NT2/D1 (cell line): ENCODE measurements around the gene MIX23.

Experiments used
- DNase-seq: peaks from one replicate; pipeline ENCODE4 v3.0.0-alpha.2; 2011; ENCODE audit warnings: low read depth, low spot score
- H3K27me3 ChIP-seq: 2 replicates; pipeline ENCODE4 v1.6.0; 2011; ENCODE audit warnings: mild to moderate bottlenecking; ENCODE audit not compliant: insufficient read length, insufficient read depth
- H3K36me3 ChIP-seq: 2 replicates; pipeline ENCODE4 v1.6.1; 2011; ENCODE audit warnings: mild to moderate bottlenecking, low read length, mixed read lengths; ENCODE audit not compliant: insufficient read depth, insufficient read length
- H3K4me1 ChIP-seq: 2 replicates; pipeline ENCODE4 v1.5.1; 2011; ENCODE audit not compliant: insufficient read depth, insufficient read length
- H3K4me3 ChIP-seq: 2 replicates; pipeline ENCODE4 v1.5.1; 2011; ENCODE audit warnings: low read depth; ENCODE audit not compliant: insufficient read length
- H3K9ac ChIP-seq: 2 replicates; pipeline ENCODE4 v1.6.0; 2011; ENCODE audit warnings: low read depth; ENCODE audit not compliant: insufficient read length
- H3K9me3 ChIP-seq: 2 replicates; pipeline ENCODE4 v1.5.1; 2011; ENCODE audit warnings: mild to moderate bottlenecking, low read length; ENCODE audit not compliant: insufficient read depth
- SUZ12 ChIP-seq: IDR thresholded peaks from 2 replicates; pipeline ENCODE4 v1.6.1; 2011; ENCODE audit not compliant: insufficient read length, insufficient read depth; ENCODE audit errors: extremely low read depth
- YY1 ChIP-seq: IDR thresholded peaks from 2 replicates; pipeline ENCODE4 v1.6.1; 2011; ENCODE audit not compliant: insufficient read length, insufficient read depth
- ZNF274 ChIP-seq: IDR thresholded peaks from 2 replicates; pipeline ENCODE4 v1.6.1; 2011; ENCODE audit warnings: mild to moderate bottlenecking, low read depth, low read length

Gene MIX23

DNA sequence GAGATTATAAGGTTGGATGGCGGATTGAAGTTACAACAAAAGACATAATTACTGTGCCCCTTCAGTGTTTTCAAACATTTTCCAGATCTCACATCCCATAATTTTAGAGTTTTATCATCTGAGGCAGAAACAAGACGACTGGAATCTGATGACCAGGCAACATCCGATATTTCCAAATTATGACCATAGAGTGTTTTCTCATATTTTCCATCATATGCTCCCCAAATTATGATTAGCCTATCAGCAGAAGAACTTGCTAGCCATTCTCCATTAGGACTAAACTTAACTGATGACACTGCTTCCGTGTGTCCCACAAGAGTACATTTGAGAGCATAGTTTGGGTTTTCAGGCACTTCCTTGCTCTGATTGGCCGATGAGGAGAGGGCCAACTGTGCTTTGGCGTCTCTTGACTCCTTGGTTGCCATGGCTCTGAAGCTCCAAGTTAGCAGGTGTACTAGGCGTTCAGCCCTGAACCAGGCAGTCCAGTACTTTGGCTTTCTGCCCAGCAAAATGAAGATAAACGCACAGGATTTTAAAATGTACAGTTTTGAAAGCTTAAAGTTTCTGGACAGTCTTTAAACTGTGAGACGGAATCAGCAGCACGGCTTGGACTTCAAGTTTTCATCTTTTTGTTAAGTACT lies 32.2 kb upstream of the MIX23 start:
- Histone ChIP-seq H3K9ac (peak overlapping the region; percentile 87), H3K4me3 (peak overlapping the region; percentile 81), H3K27me3 (no peaks in the 10 kb centered on the region), H3K4me1 (no peaks in the 10 kb centered on the region), H3K36me3 (peaks cover 38% of the 10 kb centered on the region), H3K9me3 (no peaks in the 10 kb centered on the region)
- no peak for TF ChIP-seq YY1
- TF ChIP-seq ZNF274, result no peak
- TF ChIP-seq SUZ12, result no peak
- DNase-seq, result no peak

DNA sequence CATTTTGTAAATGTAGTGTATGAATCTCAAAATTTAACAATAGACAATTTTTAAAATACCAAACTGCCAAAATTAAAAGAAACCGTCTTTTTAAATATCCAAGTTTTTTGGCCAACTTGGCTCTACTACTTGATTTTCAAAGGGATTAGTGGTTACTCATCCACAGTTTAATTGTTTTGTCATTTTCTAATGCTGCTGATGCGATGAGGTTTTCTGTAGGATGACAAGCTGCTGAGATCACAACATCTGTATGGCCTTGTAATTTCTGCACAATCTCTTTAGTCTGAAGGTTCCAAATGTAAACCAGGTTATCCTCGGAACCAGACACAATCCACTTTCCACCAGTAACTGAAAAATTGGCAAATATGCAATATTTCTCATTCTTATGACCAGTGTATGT lies 31.4 kb upstream of the MIX23 start:
- DNase-seq, result no peak
- Histone ChIP-seq H3K36me3 (peaks cover 43% of the 10 kb centered on the region), H3K4me1 (no peaks in the 10 kb centered on the region), H3K4me3 (no peak overlapping the region), H3K27me3 (no peaks in the 10 kb centered on the region), H3K9ac (no peak overlapping the region), H3K9me3 (no peaks in the 10 kb centered on the region)
- no peak for TF ChIP-seq ZNF274
- TF ChIP-seq SUZ12, result no peak
- TF ChIP-seq YY1, result no peak

DNA sequence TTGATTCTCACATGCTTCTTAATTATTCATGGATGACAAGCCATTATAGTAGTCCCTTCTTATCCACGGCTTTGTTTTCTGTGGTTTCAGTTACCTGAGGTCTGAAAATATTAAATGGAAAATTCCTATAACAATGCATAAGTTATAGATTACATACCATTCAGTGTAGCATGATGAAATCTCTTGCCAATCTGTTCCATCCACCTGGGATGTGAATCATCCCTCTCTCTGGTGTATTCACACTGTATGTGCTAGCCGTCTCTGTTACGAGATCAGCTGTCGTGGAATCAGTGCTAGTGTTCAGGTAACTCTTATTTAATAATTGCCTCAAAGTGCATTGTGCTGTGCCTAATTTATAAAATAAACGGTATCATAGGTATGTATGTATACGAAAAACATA lies 27.6 kb upstream of the MIX23 start:
- no peaks in the 10 kb centered on the region for H3K9me3 ChIP-seq
- H3K36me3 ChIP-seq, result peaks cover 49% of the 10 kb centered on the region
- H3K4me3 ChIP-seq, result no peak overlapping the region
- no peaks in the 10 kb centered on the region for H3K4me1 ChIP-seq
- no peak for DNase-seq
- no peak for TF ChIP-seq SUZ12
- no peak for TF ChIP-seq YY1
- TF ChIP-seq ZNF274, result no peak
- H3K9ac ChIP-seq, result no peak overlapping the region
- no peaks in the 10 kb centered on the region for H3K27me3 ChIP-seq

DNA sequence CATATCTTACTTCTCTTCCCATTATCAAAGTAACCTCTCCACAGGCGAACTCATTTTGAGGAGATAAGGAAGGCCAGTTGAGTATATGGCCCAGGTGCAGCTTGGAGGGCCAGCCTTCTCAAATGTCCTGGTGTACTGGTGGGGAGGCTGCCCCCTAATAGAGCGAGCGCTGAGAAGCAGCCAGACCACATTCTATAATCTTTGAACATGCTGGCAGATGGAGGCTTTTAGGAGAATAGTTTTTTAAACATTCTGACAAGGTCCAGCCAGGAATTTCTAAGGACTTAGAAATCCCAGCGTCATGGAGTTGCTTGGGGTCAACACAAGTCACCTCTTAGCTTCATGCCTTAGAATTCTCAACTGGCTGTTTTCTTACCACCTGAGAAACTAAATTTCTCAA lies 27.1 kb upstream of the MIX23 start:
- H3K4me1 ChIP-seq, result no peaks in the 10 kb centered on the region
- no peak for TF ChIP-seq ZNF274
- no peak for TF ChIP-seq YY1
- no peak for TF ChIP-seq SUZ12
- peaks cover 51% of the 10 kb centered on the region for H3K36me3 ChIP-seq
- no peaks in the 10 kb centered on the region for H3K9me3 ChIP-seq
- H3K4me3 ChIP-seq, result no peak overlapping the region
- DNase-seq, result no peak
- no peaks in the 10 kb centered on the region for H3K27me3 ChIP-seq
- no peak overlapping the region for H3K9ac ChIP-seq

DNA sequence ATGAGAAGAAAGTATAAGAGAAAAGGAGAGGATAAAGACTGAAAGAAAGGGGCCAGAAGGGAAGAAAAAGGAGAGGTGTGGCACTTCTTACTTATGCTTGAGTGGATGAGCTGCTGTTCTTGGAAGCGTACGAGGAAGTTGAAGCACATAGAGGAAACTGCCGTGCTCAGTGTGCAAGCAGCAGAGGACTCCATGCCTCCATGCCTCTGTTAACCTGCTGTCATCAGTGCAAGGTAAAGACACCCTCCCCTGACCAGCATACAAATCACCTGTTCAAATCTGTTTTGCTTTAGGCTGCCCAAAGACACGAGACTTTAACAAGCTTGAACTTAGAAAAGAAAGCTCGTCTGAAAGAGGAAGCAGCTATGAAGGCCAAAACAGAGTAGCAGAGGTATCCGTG lies 26.4 kb upstream of the MIX23 start:
- no peaks in the 10 kb centered on the region for H3K9me3 ChIP-seq
- H3K4me1 ChIP-seq, result no peaks in the 10 kb centered on the region
- no peak for DNase-seq
- H3K27me3 ChIP-seq, result no peaks in the 10 kb centered on the region
- H3K36me3 ChIP-seq, result peaks cover 51% of the 10 kb centered on the region
- no peak overlapping the region for H3K9ac ChIP-seq
- H3K4me3 ChIP-seq, result no peak overlapping the region
- no peak for TF ChIP-seq SUZ12
- no peak for TF ChIP-seq YY1
- no peak for TF ChIP-seq ZNF274

DNA sequence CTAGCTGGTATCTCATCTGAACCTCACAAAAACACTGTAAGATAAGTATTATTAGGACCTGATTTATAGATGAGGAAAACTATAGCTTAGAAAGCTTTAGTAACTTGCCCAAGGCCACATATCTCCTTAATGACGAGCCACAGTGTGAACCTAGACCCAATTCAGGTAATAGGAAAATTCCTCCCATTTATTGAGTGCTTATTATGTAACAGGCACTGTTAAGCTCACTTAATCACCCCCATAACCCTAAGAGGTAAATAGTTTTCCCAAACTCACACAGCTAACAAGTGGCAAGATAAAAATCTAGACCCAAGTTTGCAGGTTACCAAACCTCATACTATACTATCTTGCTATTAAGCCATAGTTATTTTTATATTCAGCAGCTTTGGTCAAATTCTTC lies 24.9 kb upstream of the MIX23 start:
- Histone ChIP-seq H3K27me3 (no peaks in the 10 kb centered on the region), H3K36me3 (peaks cover 45% of the 10 kb centered on the region), H3K9me3 (no peaks in the 10 kb centered on the region), H3K9ac (no peak overlapping the region), H3K4me3 (no peak overlapping the region), H3K4me1 (no peaks in the 10 kb centered on the region)
- DNase-seq, result no peak
- TF ChIP-seq SUZ12, result no peak
- no peak for TF ChIP-seq ZNF274
- TF ChIP-seq YY1, result no peak

DNA sequence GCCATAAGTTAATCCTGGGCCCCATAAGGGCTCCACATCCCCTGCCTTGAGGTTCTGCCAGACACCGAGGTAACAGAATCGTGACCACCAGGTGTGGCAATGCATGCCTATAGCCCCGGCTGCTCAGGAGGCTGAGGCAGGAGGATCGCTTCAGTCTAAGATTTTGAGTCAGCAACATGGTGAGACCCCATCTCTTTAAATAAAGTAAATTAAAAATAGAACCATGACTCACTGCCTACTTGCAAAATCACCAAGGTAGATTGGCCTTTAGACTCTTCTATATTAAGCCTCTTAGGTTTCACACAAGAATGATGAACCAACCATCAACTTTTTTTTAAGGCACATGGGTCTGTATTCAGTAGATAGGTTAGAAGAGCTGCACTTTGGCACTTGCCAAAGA lies 23.2 kb upstream of the MIX23 start:
- Histone ChIP-seq H3K27me3 (no peaks in the 10 kb centered on the region), H3K4me3 (no peak overlapping the region), H3K4me1 (no peaks in the 10 kb centered on the region), H3K9me3 (no peaks in the 10 kb centered on the region), H3K9ac (no peak overlapping the region), H3K36me3 (peaks cover 41% of the 10 kb centered on the region)
- TF ChIP-seq ZNF274, result no peak
- no peak for TF ChIP-seq YY1
- no peak for TF ChIP-seq SUZ12
- no peak for DNase-seq
